HG03060 (cell line): ENCODE results near the gene CERS1.

Experiments
- ATAC-seq: cut with Tn5 transposase; IDR thresholded peaks from one replicate; pipeline ENCODE4 v1.9.1; 2021; ENCODE audit warnings: low read depth, moderate number of reproducible peaks; ENCODE audit not compliant: unreplicated experiment

Gene CERS1

GRCh38 chr19:18895824-18896341, at the start of gene CERS1:
Gene CERS1, minus strand, starts transcription at chr19:18896158. Its CDS starts 86 bp downstream, at chr19:18896072.
- ATAC-seq: no peak

- no peak for ATAC-seq
Observed at GRCh38 chr19:18945297-18945696, 49.3 kb upstream of the CERS1 start.

- ATAC-seq: no peak
Observed at GRCh38 chr19:18943465-18943864, 47.5 kb upstream of the CERS1 start.

- no peak for ATAC-seq
Observed at GRCh38 chr19:18942692-18943091, 46.7 kb upstream of the CERS1 start.

GRCh38 chr19:18941628-18942354, 45.8 kb upstream of the CERS1 start:
- no peak for ATAC-seq

- ATAC-seq: no peak
Observed at GRCh38 chr19:18940769-18941627, 45.0 kb upstream of the CERS1 start, which contains the start of gene HOMER3. Gene HOMER3, minus strand, starts transcription at chr19:18941217. Its CDS starts 2,235 bp downstream, at chr19:18938982.

- no peak for ATAC-seq
Observed at GRCh38 chr19:18939922-18940768, 44.2 kb upstream of the CERS1 start.

GRCh38 chr19:18939163-18939562, 43.2 kb upstream of the CERS1 start:
- ATAC-seq: no peak

- no peak for ATAC-seq
Observed at GRCh38 chr19:18933297-18933696, 37.3 kb upstream of the CERS1 start.

- ATAC-seq: no peak
Observed at GRCh38 chr19:18932216-18932841, 36.4 kb upstream of the CERS1 start.

- no peak for ATAC-seq
Observed at GRCh38 chr19:18931316-18932162, 35.6 kb upstream of the CERS1 start.

GRCh38 chr19:18929311-18929710, 33.4 kb upstream of the CERS1 start:
- ATAC-seq: no peak

GRCh38 chr19:18928018-18928805, 32.3 kb upstream of the CERS1 start:
- no peak for ATAC-seq

- ATAC-seq: no peak
Observed at GRCh38 chr19:18924684-18925213, 28.8 kb upstream of the CERS1 start.

- no peak for ATAC-seq
Observed at GRCh38 chr19:18922228-18922985, 26.4 kb upstream of the CERS1 start.

GRCh38 chr19:18921593-18921992, 25.6 kb upstream of the CERS1 start:
- ATAC-seq: no peak

GRCh38 chr19:18920400-18920799, 24.4 kb upstream of the CERS1 start:
- no peak for ATAC-seq

GRCh38 chr19:18919900-18920214, 23.9 kb upstream of the CERS1 start:
- no peak for ATAC-seq
